HCT116 (cell line): ENCODE measurements around the gene KATNBL1.

ENCODE experiments used
- ATF3 ChIP-seq: IDR thresholded peaks from 2 replicates; pipeline ENCODE4 v1.6.1; 2012
- CEBPB ChIP-seq: IDR thresholded peaks from 2 replicates; pipeline ENCODE4 v1.6.1; 2012; ENCODE audit warnings: low read depth
- ELF1 ChIP-seq: IDR thresholded peaks from 2 replicates; pipeline ENCODE4 v1.6.1; 2012; ENCODE audit warnings: low read depth, borderline replicate concordance
- EZH2phosphoT487 ChIP-seq: fragments of 200-600 bp; IDR thresholded peaks from 2 replicates; pipeline ENCODE4 v1.6.1; 2018; ENCODE audit warnings: antibody characterized with exemption, borderline replicate concordance
- POLR2A ChIP-seq: IDR thresholded peaks from 2 replicates; pipeline ENCODE4 v1.7.0; 2011; ENCODE audit warnings: borderline replicate concordance; ENCODE audit not compliant: insufficient read depth, insufficient read length; ENCODE audit errors: extremely low read depth
- POLR2AphosphoS5 ChIP-seq: IDR thresholded peaks from 2 replicates; pipeline ENCODE4 v1.6.1; 2011; ENCODE audit warnings: mild to moderate bottlenecking, low read depth, low read length, moderate library complexity
- SP1 ChIP-seq: IDR thresholded peaks from 2 replicates; pipeline ENCODE4 v1.6.1; 2012; ENCODE audit warnings: low read depth
- TCF7L2 ChIP-seq: IDR thresholded peaks from 2 replicates; pipeline ENCODE4 v1.7.0; 2011; ENCODE audit warnings: borderline replicate concordance, inconsistent platforms; ENCODE audit not compliant: insufficient read depth, insufficient read length; ENCODE audit errors: extremely low read depth
- YY1 ChIP-seq: IDR thresholded peaks from 2 replicates; pipeline ENCODE4 v1.6.1; 2011; ENCODE audit warnings: low read length, low read depth, moderate library complexity, mild to moderate bottlenecking; ENCODE audit not compliant: insufficient replicate concordance; ENCODE audit errors: extremely low read depth
- ZFX ChIP-seq: fragments of 450-650 bp; IDR thresholded peaks from 2 replicates; pipeline ENCODE4 v1.6.1; 2017
- TF ChIP-seq, protein P1 (sequence below), 3 experiments: fragments of 200-600 bp in 1 of 3; sonication (generic) in 1 of 3; IDR thresholded peaks in 2 of 3; conservative IDR thresholded peaks in 1 of 3; 2 replicates each; pipeline ENCODE4 v1.5.1; 2012 to 2017; ENCODE audit warnings: low read depth in 2 of 3, low read length in 2 of 3, antibody characterized with exemption in 1 of 3, borderline replicate concordance in 1 of 3, control low read depth in 1 of 3, mild to moderate bottlenecking in 1 of 3, mixed read lengths in 1 of 3, mixed run types in 1 of 3, moderate library complexity in 1 of 3; ENCODE audit not compliant: insufficient read depth in 1 of 3
- TF ChIP-seq, protein P2 (sequence below): IDR thresholded peaks from 2 replicates; pipeline ENCODE4 v1.6.1; 2012

GRCh38 chr15:34182942-34183341, 27.0 kb downstream of the KATNBL1 start:
- TF ChIP-seq, protein P1, sequence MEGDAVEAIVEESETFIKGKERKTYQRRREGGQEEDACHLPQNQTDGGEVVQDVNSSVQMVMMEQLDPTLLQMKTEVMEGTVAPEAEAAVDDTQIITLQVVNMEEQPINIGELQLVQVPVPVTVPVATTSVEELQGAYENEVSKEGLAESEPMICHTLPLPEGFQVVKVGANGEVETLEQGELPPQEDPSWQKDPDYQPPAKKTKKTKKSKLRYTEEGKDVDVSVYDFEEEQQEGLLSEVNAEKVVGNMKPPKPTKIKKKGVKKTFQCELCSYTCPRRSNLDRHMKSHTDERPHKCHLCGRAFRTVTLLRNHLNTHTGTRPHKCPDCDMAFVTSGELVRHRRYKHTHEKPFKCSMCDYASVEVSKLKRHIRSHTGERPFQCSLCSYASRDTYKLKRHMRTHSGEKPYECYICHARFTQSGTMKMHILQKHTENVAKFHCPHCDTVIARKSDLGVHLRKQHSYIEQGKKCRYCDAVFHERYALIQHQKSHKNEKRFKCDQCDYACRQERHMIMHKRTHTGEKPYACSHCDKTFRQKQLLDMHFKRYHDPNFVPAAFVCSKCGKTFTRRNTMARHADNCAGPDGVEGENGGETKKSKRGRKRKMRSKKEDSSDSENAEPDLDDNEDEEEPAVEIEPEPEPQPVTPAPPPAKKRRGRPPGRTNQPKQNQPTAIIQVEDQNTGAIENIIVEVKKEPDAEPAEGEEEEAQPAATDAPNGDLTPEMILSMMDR (IDR thresholded peaks at IDR 0.05 in 2 of 3, conservative IDR thresholded peaks at IDR 0.05 in 1 of 3; ENCODE audit: borderline replicate concordance in 1 of 3, insufficient read depth in 1 of 3, low read depth in 2 of 3, low read length in 2 of 3): no peak
- no peak for TF ChIP-seq CEBPB
- no peak for TF ChIP-seq ATF3
- TF ChIP-seq YY1: no peak
- no peak for TF ChIP-seq POLR2A
- TF ChIP-seq, protein P2, sequence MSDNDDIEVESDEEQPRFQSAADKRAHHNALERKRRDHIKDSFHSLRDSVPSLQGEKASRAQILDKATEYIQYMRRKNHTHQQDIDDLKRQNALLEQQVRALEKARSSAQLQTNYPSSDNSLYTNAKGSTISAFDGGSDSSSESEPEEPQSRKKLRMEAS: no peak
- no peak for TF ChIP-seq EZH2phosphoT487
- no peak for TF ChIP-seq ELF1
- no peak for TF ChIP-seq POLR2AphosphoS5
- no peak for TF ChIP-seq TCF7L2
- TF ChIP-seq SP1: no peak
- no peak for TF ChIP-seq ZFX
